CD14-positive monocyte (primary cell): ENCODE results near the gene SLC17A3. TPM values are rescaled to one million over a fixed set of nuclear protein-coding genes. Genes with fewer than 3 reads are reported as not detected.

Experiments used
- DNase-seq, 3 donors: peaks; one replicate each; pipeline ENCODE4 v3.0.0-alpha.2; 2011 to 2022
- H2AFZ ChIP-seq: 2 replicates; pipeline ENCODE4 v1.6.0; 2012; ENCODE audit warnings: mild to moderate bottlenecking, low read depth, low read length, inconsistent platforms; ENCODE audit not compliant: insufficient read depth, poor library complexity, severe bottlenecking
- H3K27ac ChIP-seq, 2 donors: 1 replicate in 1 of 2; 2 replicates in 1 of 2; pipeline ENCODE4 v1.5.1; 2012 to 2013; ENCODE audit warnings: low read length in 2 of 2, control low read depth in 1 of 2, inconsistent platforms in 1 of 2, low read depth in 1 of 2, mild to moderate bottlenecking in 1 of 2
- H3K27me3 ChIP-seq, 2 donors: one replicate each; pipeline versions ENCODE4 v1.6.0 to v1.6.1; 2011 to 2013; ENCODE audit warnings: low read length in 2 of 2; ENCODE audit not compliant: control insufficient read depth in 2 of 2, insufficient read depth in 2 of 2
- H3K36me3 ChIP-seq, 2 donors: replicated peaks in 1 of 2; 1 replicate in 1 of 2; 2 replicates in 1 of 2; pipeline versions ENCODE4 v1.5.1 to v1.6.1; 2012 to 2013; ENCODE audit warnings: low read length in 2 of 2, control low read depth in 1 of 2, inconsistent platforms in 1 of 2, mild to moderate bottlenecking in 1 of 2; ENCODE audit not compliant: insufficient read depth in 2 of 2, control insufficient read depth in 1 of 2
- H3K4me1 ChIP-seq, 2 donors: 1 replicate in 1 of 2; 2 replicates in 1 of 2; pipeline versions ENCODE4 v1.5.1 to v1.6.1; 2012 to 2013; ENCODE audit warnings: low read length in 2 of 2, control low read depth in 1 of 2, inconsistent platforms in 1 of 2, mild to moderate bottlenecking in 1 of 2, moderate library complexity in 1 of 2; ENCODE audit not compliant: insufficient read depth in 2 of 2, control insufficient read depth in 1 of 2
- H3K4me2 ChIP-seq: replicated peaks from 2 replicates; pipeline ENCODE3; 2012; ENCODE audit warnings: low read length, moderate library complexity, mild to moderate bottlenecking; ENCODE audit not compliant: poor library complexity, severe bottlenecking; ENCODE audit errors: extremely low read depth
- H3K4me3 ChIP-seq, 3 experiments: fragments of 200-600 bp in 1 of 3; sonication (generic) in 1 of 3; replicated peaks in 1 of 3; 1 replicate in 2 of 3; 2 replicates in 1 of 3; pipeline ENCODE4 v1.5.1; 2011 to 2013; ENCODE audit warnings: low read length in 3 of 3, mild to moderate bottlenecking in 3 of 3, control low read depth in 2 of 3, low read depth in 2 of 3, inconsistent platforms in 1 of 3, moderate library complexity in 1 of 3
- H3K79me2 ChIP-seq: 2 replicates; pipeline ENCODE4 v1.6.0; 2012; ENCODE audit warnings: mild to moderate bottlenecking, control low read depth, inconsistent platforms, low read length, moderate library complexity; ENCODE audit not compliant: insufficient read depth
- H3K9ac ChIP-seq: 2 replicates; pipeline ENCODE4 v1.6.0; 2017; ENCODE audit warnings: low read length, mild to moderate bottlenecking; ENCODE audit not compliant: insufficient read depth, poor library complexity, severe bottlenecking
- H3K9me3 ChIP-seq, 2 donors: replicated peaks in 1 of 2; 1 replicate in 1 of 2; 2 replicates in 1 of 2; pipeline versions ENCODE4 v1.5.1 to v1.6.1; 2012 to 2013; ENCODE audit warnings: low read length in 2 of 2, control low read depth in 1 of 2; ENCODE audit not compliant: control insufficient read depth in 1 of 2, insufficient read depth in 1 of 2
- H4K20me1 ChIP-seq: 2 replicates; pipeline ENCODE4 v1.6.0; 2012; ENCODE audit warnings: mild to moderate bottlenecking, low read length, control low read depth, moderate library complexity; ENCODE audit not compliant: insufficient read depth
- H3K27ac Mint-ChIP-seq, 7 donors: one replicate each; pipeline ENCODE4 v1.8.0; 2020; ENCODE audit warnings: mild to moderate bottlenecking in 7 of 7, mixed read lengths in 7 of 7, moderate library complexity in 6 of 7, inconsistent platforms in 2 of 7
- H3K27me3 Mint-ChIP-seq, 3 donors: one replicate each; pipeline ENCODE4 v1.8.0; 2021 to 2022; ENCODE audit warnings: low read depth in 3 of 3, mild to moderate bottlenecking in 3 of 3, mixed read lengths in 3 of 3, moderate library complexity in 3 of 3, inconsistent platforms in 1 of 3
- H3K36me3 Mint-ChIP-seq, 2 donors: one replicate each; pipeline ENCODE4 v1.8.0; 2020; ENCODE audit warnings: mixed read lengths in 2 of 2, inconsistent platforms in 1 of 2, mild to moderate bottlenecking in 1 of 2
- H3K4me1 Mint-ChIP-seq: one replicate; pipeline ENCODE4 v1.8.0; 2020; ENCODE audit warnings: mild to moderate bottlenecking, mixed read lengths
- H3K4me3 Mint-ChIP-seq, 2 donors: one replicate each; pipeline ENCODE4 v1.8.0; 2020; ENCODE audit warnings: mild to moderate bottlenecking in 2 of 2, mixed read lengths in 2 of 2, moderate library complexity in 1 of 2
- H3K9me3 Mint-ChIP-seq, 7 donors: one replicate each; pipeline ENCODE4 v1.8.0; 2020 to 2022; ENCODE audit warnings: mixed read lengths in 7 of 7, mild to moderate bottlenecking in 6 of 7, moderate library complexity in 6 of 7, inconsistent platforms in 2 of 7
- WGBS: methylation state at CpG from one replicate; pipeline ENCODE4 v1.1.5; 2013; ENCODE audit warnings: missing lambda C conversion rate; ENCODE audit not compliant: insufficient coverage; 5-methylcytosine and 5-hydroxymethylcytosine counted together
- intact Hi-C, 2 donors: fragments of 100-400 bp; cut with micrococcal nuclease; formaldehyde crosslinking; loops; one replicate each; pipeline versions ENCODE4 v1.15.0 to v1.15.1; 2023
- polyA plus RNA-seq, 3 donors: library from polyadenylated mRNA; depleted of rRNA in 1 of 3; unstranded in 2 of 3; stranded (reverse) in 1 of 3; fragments of 300-500 nt in 2 of 3; fragments of >200 nt in 1 of 3; fragmentation: Illumina TruSeq in 2 of 3; gene quantifications; 1 replicate in 2 of 3; 2 replicates in 1 of 3; pipeline ENCODE4 v1.2.3, GENCODE V29; 2012 to 2021
- TF ChIP-seq, protein P1 (sequence below): fragments of 200-600 bp; IDR thresholded peaks from one replicate; pipeline ENCODE4 v1.8.0; 2022; ENCODE audit warnings: antibody characterized with exemption, mild to moderate bottlenecking

SLC17A3 gene
- polyA plus RNA-seq, 3 donors: not detected

DNA sequence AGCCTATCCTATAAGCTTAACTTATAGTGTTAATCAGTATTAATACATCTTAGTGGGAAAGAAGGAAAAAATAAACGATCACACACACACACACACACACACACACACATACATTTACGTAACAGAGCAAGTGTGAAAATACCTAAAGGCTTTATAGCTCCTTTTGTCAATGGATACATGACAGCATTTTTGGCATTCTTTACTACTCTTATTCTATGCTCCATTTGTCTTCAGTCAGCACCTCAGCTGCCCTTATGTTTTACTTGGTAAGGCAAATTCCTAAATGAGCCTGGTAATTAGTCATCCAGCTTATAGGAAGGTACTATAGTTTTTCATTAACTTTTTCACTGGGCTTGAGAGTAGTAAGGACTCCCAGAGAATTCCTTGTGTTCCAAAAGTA is 25.1 kb upstream of the SLC17A3 start:
- Histone ChIP-seq H3K27me3 (no peaks in the 10 kb centered on the region), H3K79me2 (no peaks in the 10 kb centered on the region), H3K9me3 (no peaks in the 10 kb centered on the region), H3K27ac (no peak overlapping the region), H3K4me3 (no peak overlapping the region), H3K4me1 (no peaks in the 10 kb centered on the region), H4K20me1 (no peaks in the 10 kb centered on the region), H3K4me2 (no peak overlapping the region), H2AFZ (no peak overlapping the region), H3K9ac (no peak overlapping the region), H3K36me3 (no peaks in the 10 kb centered on the region)
- Mint-ChIP-seq H3K27me3 (peaks cover 0 to 2% (median 0%) of the 10 kb centered on the region in 3 donors), H3K27ac (no peak overlapping the region), H3K9me3 (no peaks in the 10 kb centered on the region), H3K4me3 (no peak overlapping the region), H3K36me3 (no peaks in the 10 kb centered on the region), H3K4me1 (no peaks in the 10 kb centered on the region)
- TF ChIP-seq, protein P1, sequence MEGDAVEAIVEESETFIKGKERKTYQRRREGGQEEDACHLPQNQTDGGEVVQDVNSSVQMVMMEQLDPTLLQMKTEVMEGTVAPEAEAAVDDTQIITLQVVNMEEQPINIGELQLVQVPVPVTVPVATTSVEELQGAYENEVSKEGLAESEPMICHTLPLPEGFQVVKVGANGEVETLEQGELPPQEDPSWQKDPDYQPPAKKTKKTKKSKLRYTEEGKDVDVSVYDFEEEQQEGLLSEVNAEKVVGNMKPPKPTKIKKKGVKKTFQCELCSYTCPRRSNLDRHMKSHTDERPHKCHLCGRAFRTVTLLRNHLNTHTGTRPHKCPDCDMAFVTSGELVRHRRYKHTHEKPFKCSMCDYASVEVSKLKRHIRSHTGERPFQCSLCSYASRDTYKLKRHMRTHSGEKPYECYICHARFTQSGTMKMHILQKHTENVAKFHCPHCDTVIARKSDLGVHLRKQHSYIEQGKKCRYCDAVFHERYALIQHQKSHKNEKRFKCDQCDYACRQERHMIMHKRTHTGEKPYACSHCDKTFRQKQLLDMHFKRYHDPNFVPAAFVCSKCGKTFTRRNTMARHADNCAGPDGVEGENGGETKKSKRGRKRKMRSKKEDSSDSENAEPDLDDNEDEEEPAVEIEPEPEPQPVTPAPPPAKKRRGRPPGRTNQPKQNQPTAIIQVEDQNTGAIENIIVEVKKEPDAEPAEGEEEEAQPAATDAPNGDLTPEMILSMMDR: no peak
- DNase-seq: no peak
- intact Hi-C loops: no loop called here
- no CpG with 5 or more reads among the region's 2 CpGs for WGBS

DNA sequence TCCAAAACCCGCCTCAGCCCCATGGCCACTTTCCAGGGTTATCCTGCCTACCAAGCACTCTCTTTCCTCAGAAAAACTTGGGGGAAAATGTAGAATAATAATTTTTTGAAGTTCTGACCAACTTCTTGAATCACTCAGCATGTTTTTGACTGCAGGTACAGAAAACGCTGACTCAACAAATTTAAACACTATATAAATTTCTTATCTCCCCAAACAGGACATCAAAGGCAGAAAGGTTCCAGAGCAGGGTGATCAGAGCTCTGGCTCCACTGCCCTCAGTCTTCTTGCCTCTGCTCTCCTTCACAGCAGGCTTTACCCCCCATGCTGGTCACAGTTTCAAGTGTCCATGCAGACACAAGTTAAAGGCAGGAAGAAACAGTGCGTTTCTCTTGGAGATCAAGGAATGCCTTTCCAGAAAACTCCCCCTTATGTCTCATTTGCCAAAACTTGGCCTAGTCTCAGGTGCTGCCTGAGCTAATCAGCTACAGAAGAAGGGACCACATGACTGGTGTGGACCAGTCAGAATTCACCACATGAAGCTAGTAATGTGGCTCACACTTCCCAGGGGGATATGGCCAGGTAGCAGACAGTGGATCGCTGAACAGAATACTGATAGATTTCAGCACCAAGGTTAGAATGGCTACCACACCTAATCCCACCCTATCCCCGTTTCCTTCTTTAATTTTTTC is 24.4 kb upstream of the SLC17A3 start:
- no peak overlapping the region for H3K4me2 ChIP-seq
- H3K4me1 Mint-ChIP-seq: no peaks in the 10 kb centered on the region
- H3K27me3 ChIP-seq: no peaks in the 10 kb centered on the region
- no peak for DNase-seq
- H3K9me3 ChIP-seq: no peaks in the 10 kb centered on the region
- no peaks in the 10 kb centered on the region for H3K79me2 ChIP-seq
- no peaks in the 10 kb centered on the region for H4K20me1 ChIP-seq
- 92% methylated on average over 2 of the region's 5 CpGs for WGBS
- no peak overlapping the region for H2AFZ ChIP-seq
- H3K36me3 ChIP-seq: no peaks in the 10 kb centered on the region
- peaks cover 0 to 2% (median 0%) of the 10 kb centered on the region in 3 donors for H3K27me3 Mint-ChIP-seq
- no peak overlapping the region for H3K27ac Mint-ChIP-seq
- no peaks in the 10 kb centered on the region for H3K36me3 Mint-ChIP-seq
- no peak overlapping the region for H3K9ac ChIP-seq
- H3K4me1 ChIP-seq: no peaks in the 10 kb centered on the region
- no peak overlapping the region for H3K4me3 ChIP-seq
- H3K9me3 Mint-ChIP-seq: no peaks in the 10 kb centered on the region
- TF ChIP-seq, protein P1: no peak
- intact Hi-C loops: no loop called here
- no peak overlapping the region for H3K27ac ChIP-seq
- H3K4me3 Mint-ChIP-seq: no peak overlapping the region
